GM18499 (cell line): ENCODE results near the gene PSORS1C1.
"Not testable (repeated sequence)": the region's sequence is repeated elsewhere in the genome, so short reads cannot be mapped to it uniquely, and the experiment has no call there.

Experiments
- ATAC-seq: cut with Tn5 transposase; IDR thresholded peaks from one replicate; pipeline ENCODE4 v1.9.1; 2021; ENCODE audit warnings: moderate number of reproducible peaks; ENCODE audit not compliant: insufficient read depth, unreplicated experiment

Gene PSORS1C1

GRCh38 chr6:31170987-31171671, 56.5 kb downstream of the PSORS1C1 start:
- no peak for ATAC-seq

DNA sequence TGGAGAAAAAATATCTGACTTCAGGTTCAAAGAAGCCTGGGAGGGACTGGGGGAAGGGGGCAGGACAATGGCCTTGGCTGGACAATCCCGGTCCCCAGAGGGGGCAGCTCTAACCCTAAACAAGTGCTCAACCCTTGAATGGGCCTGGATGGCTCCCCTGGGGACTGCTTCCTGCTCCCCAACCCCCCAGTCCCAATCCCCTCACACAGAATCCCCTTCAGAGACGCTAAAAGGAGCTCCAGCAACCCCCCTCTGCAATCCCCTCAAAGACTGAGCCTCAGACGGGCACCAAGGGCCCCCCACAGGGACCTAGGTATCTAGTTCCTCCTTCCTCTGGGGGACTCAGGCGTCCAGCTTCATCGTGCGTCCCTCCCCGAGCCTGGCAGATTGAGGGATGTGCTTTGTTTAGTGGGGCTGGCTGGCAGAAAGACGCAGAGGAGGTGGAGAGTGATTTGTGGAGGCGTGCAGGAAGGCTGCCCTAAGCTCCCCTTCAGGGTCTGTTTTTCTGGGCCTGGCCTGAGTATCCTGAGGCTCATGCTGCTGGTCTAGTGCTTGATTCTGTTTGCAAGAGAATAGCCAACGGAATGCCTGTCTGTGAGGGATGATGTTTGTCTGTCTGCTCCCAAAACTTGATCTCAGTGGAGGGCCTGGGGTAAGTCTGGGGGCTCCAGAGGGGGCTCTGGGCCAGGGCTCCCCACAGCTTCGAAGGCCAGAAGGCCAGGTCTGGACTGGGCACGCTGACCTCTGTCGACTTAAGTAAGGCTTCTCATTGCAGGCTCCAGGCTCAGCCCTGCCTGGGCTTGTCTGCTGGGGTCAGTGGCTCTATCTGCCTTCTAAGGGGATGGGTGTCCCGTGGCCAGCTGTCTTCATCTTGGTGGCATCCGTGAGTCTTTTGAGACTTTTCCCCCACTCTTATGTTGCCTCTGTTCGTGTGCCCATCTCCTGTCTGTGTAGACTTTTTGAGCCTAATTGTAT, 57.6 kb downstream of the PSORS1C1 start:
- no peak for ATAC-seq

DNA sequence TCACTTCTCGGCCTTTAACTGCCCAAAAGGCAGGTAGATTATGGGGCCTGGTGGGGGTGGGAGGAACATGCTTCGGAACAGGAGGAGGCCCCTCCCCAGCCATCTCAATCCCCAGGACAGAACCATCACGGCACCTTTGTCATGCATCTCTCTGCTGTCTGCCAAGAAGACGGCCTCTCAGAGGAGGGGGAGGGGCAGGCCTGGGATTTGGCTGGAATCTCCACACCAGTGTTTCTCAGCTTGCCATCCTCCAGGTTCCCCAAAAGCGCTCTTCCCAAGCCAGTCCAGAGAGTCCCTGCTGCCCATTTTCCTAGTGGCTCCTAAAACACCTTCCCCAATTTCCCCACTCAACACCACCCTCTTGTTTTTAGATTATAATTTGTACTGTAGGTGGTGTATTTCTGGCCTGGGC, 58.4 kb downstream of the PSORS1C1 start:
- ATAC-seq = no peak

GRCh38 chr6:31173406-31173805, 58.8 kb downstream of the PSORS1C1 start:
- ATAC-seq = no peak

DNA sequence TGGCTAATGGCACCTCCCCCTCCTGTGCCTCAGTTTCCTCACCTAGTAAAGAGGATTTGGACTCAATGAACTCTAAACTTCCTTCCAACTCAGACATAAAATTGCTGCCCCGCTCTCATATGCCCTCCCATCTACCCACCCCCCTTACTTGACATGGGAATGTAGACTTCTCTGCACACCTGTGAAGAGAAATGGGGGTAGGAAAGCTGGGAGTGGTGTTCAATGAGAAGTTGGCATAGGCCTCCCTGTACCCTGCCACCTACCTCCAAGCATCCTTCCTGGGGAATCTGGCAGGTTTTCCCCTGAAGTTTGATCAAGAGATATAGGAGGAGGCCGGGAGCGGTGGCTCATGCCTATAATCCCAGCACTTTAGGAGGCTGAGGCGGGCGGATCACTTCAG, 59.8 kb downstream of the PSORS1C1 start:
- ATAC-seq = no peak

DNA sequence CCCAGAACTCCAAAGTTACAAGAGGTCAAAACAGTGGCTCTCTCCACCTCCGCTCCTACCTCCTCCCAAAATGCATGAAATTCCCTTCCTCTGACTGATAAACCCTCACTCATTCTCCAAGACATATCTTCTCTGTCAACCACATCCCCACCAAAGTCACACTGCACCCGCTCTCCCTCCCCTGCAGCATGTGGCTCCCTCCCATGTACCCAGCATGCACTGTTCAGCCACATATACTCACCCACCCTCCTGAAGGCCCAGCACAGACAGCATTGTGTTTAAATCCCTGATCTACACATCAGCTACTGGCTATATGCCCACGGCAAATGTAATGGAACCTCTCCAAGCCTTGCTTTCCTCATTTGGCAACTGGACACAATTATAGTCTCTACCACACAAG, 61.4 kb downstream of the PSORS1C1 start:
- no peak for ATAC-seq

- no peak for ATAC-seq
These were observed 63.8 kb downstream of the PSORS1C1 start for GRCh38 chr6:31178143-31179041.

- ATAC-seq = no peak
These were observed 64.4 kb downstream of the PSORS1C1 start for GRCh38 chr6:31179042-31179386.

- ATAC-seq = no peak
These were observed 65.3 kb downstream of the PSORS1C1 start for GRCh38 chr6:31179896-31180295.

DNA sequence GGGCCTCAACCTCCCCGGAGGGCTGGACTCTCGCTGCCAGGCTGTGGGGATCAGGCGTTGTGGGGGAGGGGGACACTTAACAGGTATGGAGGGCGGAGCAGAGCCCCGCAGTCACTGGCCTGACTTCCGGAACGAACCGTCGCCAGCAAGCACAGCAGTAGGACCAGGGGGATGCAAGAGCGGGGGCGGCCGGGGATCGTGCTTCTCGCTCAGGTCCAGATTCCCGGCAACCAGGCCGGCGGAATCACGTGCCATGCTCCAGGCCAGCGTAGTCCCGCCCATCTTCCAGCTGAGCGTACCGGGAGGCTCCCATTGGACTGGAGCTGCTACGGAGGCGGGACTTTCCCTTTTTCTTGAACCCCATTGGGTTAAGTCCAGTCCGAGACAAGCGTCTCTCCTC, 65.9 kb downstream of the PSORS1C1 start:
- ATAC-seq = no peak

DNA sequence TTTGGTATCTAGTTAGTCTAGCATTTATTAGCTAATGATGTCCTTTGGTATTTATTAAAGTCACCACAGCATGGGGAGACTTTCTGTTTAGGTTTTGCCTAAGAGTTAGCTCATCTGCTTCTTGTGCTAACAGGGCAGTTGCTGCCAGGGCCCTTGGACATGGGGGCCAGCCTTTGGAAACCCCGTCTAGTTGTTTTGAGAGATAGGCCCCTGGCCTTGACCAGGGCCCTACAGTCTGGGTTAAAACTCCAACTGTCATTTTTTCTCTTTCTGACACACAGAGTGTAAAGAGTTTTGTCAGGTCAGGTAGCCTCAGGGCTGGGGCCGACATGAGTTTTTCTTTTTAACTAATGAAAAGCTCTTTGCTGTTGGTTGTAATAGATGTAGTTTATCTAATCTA, 68.7 kb downstream of the PSORS1C1 start:
- not testable (repeated sequence) for ATAC-seq

- not testable (repeated sequence) for ATAC-seq
These were observed 69.3 kb downstream of the PSORS1C1 start for GRCh38 chr6:31183859-31184258.

GRCh38 chr6:31185695-31186051, 71.1 kb downstream of the PSORS1C1 start:
- ATAC-seq = not testable (repeated sequence)

DNA sequence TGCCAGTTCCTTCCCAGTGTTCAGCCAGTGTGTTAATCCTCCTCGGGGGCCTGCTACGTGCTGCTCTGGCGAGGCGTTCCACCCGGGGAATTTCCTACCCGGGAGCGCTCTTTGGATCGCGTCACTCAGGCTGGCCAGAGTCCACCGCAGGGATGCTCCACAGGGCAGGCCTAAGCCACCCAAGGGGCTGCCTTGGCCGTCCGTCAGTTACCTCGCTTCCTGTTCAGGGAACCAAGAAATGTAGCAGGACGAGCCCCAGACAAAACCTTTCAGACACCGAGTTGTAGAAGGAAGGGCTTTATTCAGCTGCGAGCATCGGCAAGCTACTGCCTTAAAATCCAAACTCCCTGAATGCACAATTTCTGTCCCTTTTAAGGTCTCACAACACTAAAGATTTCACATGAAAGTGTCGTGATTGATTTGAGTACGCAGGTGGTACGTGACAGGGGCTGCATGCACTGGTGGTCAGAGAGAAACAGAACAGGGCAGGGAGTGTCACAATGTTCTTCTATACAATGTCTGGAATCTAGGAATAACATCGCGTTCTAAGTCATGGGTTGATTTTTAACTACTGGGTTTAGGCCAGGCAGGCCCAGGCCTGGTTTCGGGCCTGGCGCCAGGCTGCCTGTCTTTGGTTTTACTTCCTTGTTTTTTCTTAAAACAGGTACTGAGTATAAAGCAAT, 71.6 kb downstream of the PSORS1C1 start:
- ATAC-seq = no peak

GRCh38 chr6:31187780-31188194, 73.2 kb downstream of the PSORS1C1 start:
- no peak for ATAC-seq

GRCh38 chr6:31189223-31189622, 74.6 kb downstream of the PSORS1C1 start:
- ATAC-seq = not testable (repeated sequence)
